ENCODE measurements around the gene RABEP1. TPM values are rescaled to one million over a fixed set of nuclear protein-coding genes. Genes with fewer than 3 reads are reported as not detected.
"Not testable (repeated sequence)": the region's sequence is repeated elsewhere in the genome, so short reads cannot be mapped to it uniquely, and the experiment has no call there.

The RABEP1 gene
- 37.0 and 39.3 TPM in 2 replicates for total RNA-seq

- intact Hi-C loops (cut with micrococcal nuclease): loop anchor here (1.0 to 10.0 kb wide), 2 partner anchors 87 to 156 kb away; partner anchors contain the start of gene ZNF594
These were observed at the start of gene RABEP1 for GRCh38 chr17:5281814-5282641. RABEP1 (plus strand) TSS chr17:5282284; CDS start chr17:5282487, 203 bp downstream.

- intact Hi-C loops (cut with micrococcal nuclease): not testable (repeated sequence)
These were observed 48.6 kb upstream of the RABEP1 start for GRCh38 chr17:5233492-5233891.

GRCh38 chr17:5234645-5235576, 47.2 kb upstream of the RABEP1 start, which contains the start of gene SCIMP:
SCIMP (minus strand) TSS chr17:5234860; CDS start chr17:5234755, 105 bp downstream.
- intact Hi-C loops (cut with micrococcal nuclease): no loop called here

- intact Hi-C loops (cut with micrococcal nuclease): loop anchor here (1.0 kb wide), 1 partner anchor 40 kb away; no protein-coding TSS in a partner anchor
These were observed 45.0 kb upstream of the RABEP1 start for GRCh38 chr17:5236938-5237540.

- intact Hi-C loops (cut with micrococcal nuclease): loop anchor here (1.0 kb wide), 1 partner anchor 40 kb away; no protein-coding TSS in a partner anchor
These were observed 44.5 kb upstream of the RABEP1 start for GRCh38 chr17:5237541-5238016.

GRCh38 chr17:5238333-5238732, 43.8 kb upstream of the RABEP1 start:
- intact Hi-C loops (cut with micrococcal nuclease): no loop called here

GRCh38 chr17:5239769-5240168, 42.3 kb upstream of the RABEP1 start:
- intact Hi-C loops (cut with micrococcal nuclease): not testable (repeated sequence)

GRCh38 chr17:5241861-5242671, 40.0 kb upstream of the RABEP1 start:
- intact Hi-C loops (cut with micrococcal nuclease): no loop called here

- intact Hi-C loops (cut with micrococcal nuclease): loop anchor here (5.0 kb wide), 1 partner anchor 1175 kb away; no protein-coding TSS in a partner anchor
These were observed 34.5 kb upstream of the RABEP1 start for GRCh38 chr17:5247621-5248020.

GRCh38 chr17:5248821-5249479, 33.1 kb upstream of the RABEP1 start:
- intact Hi-C loops (cut with micrococcal nuclease): loop anchor here (5.0 kb wide), 1 partner anchor 1173 kb away; no protein-coding TSS in a partner anchor

GRCh38 chr17:5249615-5250014, 32.5 kb upstream of the RABEP1 start:
- intact Hi-C loops (cut with micrococcal nuclease): loop anchor here (5.0 kb wide), 1 partner anchor 1173 kb away; no protein-coding TSS in a partner anchor

GRCh38 chr17:5254414-5254813, 27.7 kb upstream of the RABEP1 start:
- intact Hi-C loops (cut with micrococcal nuclease): no loop called here

- intact Hi-C loops (cut with micrococcal nuclease): no loop called here
These were observed 27.1 kb upstream of the RABEP1 start for GRCh38 chr17:5254903-5255521.

- intact Hi-C loops (cut with micrococcal nuclease): no loop called here
These were observed 25.0 kb upstream of the RABEP1 start for GRCh38 chr17:5257124-5257523.

- intact Hi-C loops (cut with micrococcal nuclease): no loop called here
These were observed 21.5 kb upstream of the RABEP1 start for GRCh38 chr17:5260542-5260941.

- intact Hi-C loops (cut with micrococcal nuclease): no loop called here
These were observed 19.6 kb upstream of the RABEP1 start for GRCh38 chr17:5262416-5262991.

GRCh38 chr17:5263441-5263840, 18.6 kb upstream of the RABEP1 start:
- intact Hi-C loops (cut with micrococcal nuclease): no loop called here

- intact Hi-C loops (cut with micrococcal nuclease): no loop called here
These were observed 17.2 kb upstream of the RABEP1 start for GRCh38 chr17:5264893-5265292.
